Muscle layer of colon (tissue), 2 donors: Measurements from ENCODE around the gene CMSS1.

Experiments used
- H3K27ac ChIP-seq: one replicate; pipeline ENCODE4 v1.7.0; 2013; ENCODE audit warnings: low read depth, mild to moderate bottlenecking, low read length, moderate library complexity
- H3K27me3 ChIP-seq, 2 donors: one replicate each; pipeline ENCODE4 v1.7.0; 2013; ENCODE audit warnings: low read length in 2 of 2, mild to moderate bottlenecking in 2 of 2; ENCODE audit not compliant: insufficient read depth in 2 of 2, control insufficient read depth in 1 of 2
- H3K36me3 ChIP-seq: one replicate; pipeline ENCODE4 v1.7.0; 2013; ENCODE audit warnings: mild to moderate bottlenecking, low read length; ENCODE audit not compliant: insufficient read depth
- H3K4me1 ChIP-seq: one replicate; pipeline ENCODE4 v1.7.0; 2013; ENCODE audit warnings: mild to moderate bottlenecking, low read length; ENCODE audit not compliant: insufficient read depth
- H3K4me3 ChIP-seq, 2 donors: one replicate each; pipeline ENCODE4 v1.7.0; 2013; ENCODE audit warnings: low read length in 2 of 2, low read depth in 1 of 2, mild to moderate bottlenecking in 1 of 2, moderate library complexity in 1 of 2
- H3K9ac ChIP-seq: one replicate; pipeline ENCODE4 v1.7.0; 2013; ENCODE audit warnings: low read length
- H3K9me3 ChIP-seq: one replicate; pipeline ENCODE4 v1.7.0; 2013; ENCODE audit warnings: mild to moderate bottlenecking, low read length
- donor health status: abdominal sarcoma.
- donor health status: Adenocarcinoma of cecum.

Gene CMSS1

DNA sequence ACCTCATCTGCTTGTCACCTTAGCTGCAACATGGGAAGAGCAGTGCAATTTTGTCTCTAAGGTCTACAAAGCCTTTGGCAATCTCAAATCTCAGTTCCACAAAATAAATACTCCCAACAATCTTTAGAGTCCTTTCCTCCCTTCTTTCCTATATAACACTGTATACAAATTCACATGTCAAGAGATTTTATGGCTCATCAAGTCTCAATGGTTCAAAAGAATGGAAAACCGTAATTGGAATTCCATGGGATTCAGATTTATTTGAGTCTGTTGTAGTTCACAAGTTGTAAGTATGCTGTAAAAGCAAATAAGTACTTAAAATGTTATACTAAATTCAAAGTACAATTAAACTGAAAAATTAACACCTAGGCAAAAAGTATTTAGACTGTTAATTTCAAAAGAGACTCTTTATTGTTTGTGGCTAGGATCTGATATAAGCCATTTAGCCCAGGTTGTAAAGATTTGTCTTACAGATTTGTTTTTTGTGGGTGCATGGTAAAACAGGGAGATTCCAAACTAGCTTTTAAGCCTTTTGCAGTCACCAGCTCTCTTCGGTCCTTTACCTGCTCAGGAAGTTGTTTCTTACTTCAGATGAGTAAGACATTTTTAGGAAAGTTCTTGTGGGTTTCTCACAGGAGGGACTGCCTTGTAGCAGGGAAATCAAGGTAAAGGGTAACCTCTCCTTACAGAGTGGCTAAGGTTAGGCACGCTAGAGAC, 50.1 kb downstream of the CMSS1 start:
- no peaks in the 10 kb centered on the region for H3K9me3 ChIP-seq
- H3K36me3 ChIP-seq, result peaks cover 15% of the 10 kb centered on the region
- H3K27me3 ChIP-seq, result no peaks in the 10 kb centered on the region
- H3K4me1 ChIP-seq, result peaks cover 86% of the 10 kb centered on the region
- H3K27ac ChIP-seq, result peak overlapping the region; percentile 25
- no peak overlapping the region for H3K9ac ChIP-seq
- H3K4me3 ChIP-seq, result no peak overlapping the region

- H3K9me3 ChIP-seq, result no peaks in the 10 kb centered on the region
- no peak overlapping the region for H3K4me3 ChIP-seq
- H3K4me1 ChIP-seq, result peaks cover 84% of the 10 kb centered on the region
- peaks cover 10% of the 10 kb centered on the region for H3K36me3 ChIP-seq
- H3K27ac ChIP-seq, result peak overlapping the region; percentile 25
- no peak overlapping the region for H3K9ac ChIP-seq
- no peaks in the 10 kb centered on the region for H3K27me3 ChIP-seq
Observed at GRCh38 chr3:99868311-99868646, 50.6 kb downstream of the CMSS1 start.

GRCh38 chr3:99869621-99870020, 52.0 kb downstream of the CMSS1 start:
- peak overlapping the region; percentile 54 for H3K27ac ChIP-seq

GRCh38 chr3:99870712-99871111, 53.0 kb downstream of the CMSS1 start:
- no peaks in the 10 kb centered on the region for H3K9me3 ChIP-seq
- H3K4me3 ChIP-seq, result peak overlapping the region in 1 of 2 donors; percentile 24
- peaks cover 10% of the 10 kb centered on the region for H3K36me3 ChIP-seq
- no peaks in the 10 kb centered on the region for H3K27me3 ChIP-seq
- peak overlapping the region; percentile 40 for H3K27ac ChIP-seq
- no peak overlapping the region for H3K9ac ChIP-seq
- H3K4me1 ChIP-seq, result peaks cover 77% of the 10 kb centered on the region

More at GRCh38 chr3:99869621-99870020, 52.0 kb downstream of the CMSS1 start:
- H3K4me1 ChIP-seq, result peaks cover 84% of the 10 kb centered on the region
- H3K9ac ChIP-seq, result no peak overlapping the region
- H3K27me3 ChIP-seq, result no peaks in the 10 kb centered on the region
- H3K4me3 ChIP-seq, result peak overlapping the region in 1 of 2 donors; percentile 24
- H3K36me3 ChIP-seq, result peaks cover 10% of the 10 kb centered on the region
- H3K9me3 ChIP-seq, result no peaks in the 10 kb centered on the region

GRCh38 chr3:99871231-99872045, 53.8 kb downstream of the CMSS1 start:
- Histone ChIP-seq H3K4me3 (peak overlapping the region; percentile 33 to 86), H3K27me3 (no peaks in the 10 kb centered on the region), H3K4me1 (peaks cover 70% of the 10 kb centered on the region), H3K27ac (peak overlapping the region; percentile 40), H3K9ac (peak overlapping the region; percentile 85), H3K36me3 (peaks cover 10% of the 10 kb centered on the region), H3K9me3 (no peaks in the 10 kb centered on the region)

- H3K9ac ChIP-seq, result peak overlapping the region; percentile 85
- H3K27me3 ChIP-seq, result no peaks in the 10 kb centered on the region
- H3K27ac ChIP-seq, result peak overlapping the region; percentile 86
- H3K4me3 ChIP-seq, result peak overlapping the region; percentile 44 to 86
- H3K9me3 ChIP-seq, result no peaks in the 10 kb centered on the region
- peaks cover 10% of the 10 kb centered on the region for H3K36me3 ChIP-seq
- peaks cover 55% of the 10 kb centered on the region for H3K4me1 ChIP-seq
Observed at GRCh38 chr3:99872923-99873254, 55.2 kb downstream of the CMSS1 start.

GRCh38 chr3:99873269-99874102, 55.8 kb downstream of the CMSS1 start:
- H3K4me1 ChIP-seq, result peaks cover 49% of the 10 kb centered on the region

GRCh38 chr3:99874237-99875002, 56.8 kb downstream of the CMSS1 start:
- H3K36me3 ChIP-seq, result peaks cover 7% of the 10 kb centered on the region
- H3K27ac ChIP-seq, result peak overlapping the region; percentile 86
- no peaks in the 10 kb centered on the region for H3K9me3 ChIP-seq
- peak overlapping the region; percentile 30 to 86 for H3K4me3 ChIP-seq
- no peaks in the 10 kb centered on the region for H3K27me3 ChIP-seq
- peaks cover 40% of the 10 kb centered on the region for H3K4me1 ChIP-seq
- H3K9ac ChIP-seq, result peak overlapping the region; percentile 93

More at GRCh38 chr3:99873269-99874102, 55.8 kb downstream of the CMSS1 start:
- Histone ChIP-seq H3K27ac (peak overlapping the region; percentile 86), H3K4me3 (peak overlapping the region; percentile 44 to 86), H3K27me3 (no peaks in the 10 kb centered on the region), H3K9me3 (no peaks in the 10 kb centered on the region), H3K36me3 (peaks cover 10% of the 10 kb centered on the region), H3K9ac (peak overlapping the region; percentile 85)

DNA sequence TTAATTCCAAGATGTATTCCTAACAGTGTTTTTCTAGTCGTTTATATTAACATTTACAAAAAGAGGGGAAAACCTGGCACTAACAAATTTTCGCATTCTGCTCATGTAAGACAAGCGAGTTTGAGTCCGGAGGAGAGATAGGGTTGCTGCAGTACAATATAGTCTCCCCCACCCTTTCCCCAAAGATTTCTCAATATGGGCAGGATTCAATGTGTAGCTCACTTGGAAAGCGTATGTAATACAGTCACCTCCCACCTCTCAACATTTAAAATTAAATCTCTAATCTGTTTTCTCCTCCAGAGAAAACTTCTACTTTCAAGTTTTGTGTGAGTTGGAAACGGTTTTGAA, 57.9 kb downstream of the CMSS1 start:
- peaks cover 28% of the 10 kb centered on the region for H3K4me1 ChIP-seq
- H3K4me3 ChIP-seq, result peak overlapping the region; percentile 61 to 86
- H3K36me3 ChIP-seq, result peaks cover 1% of the 10 kb centered on the region
- no peaks in the 10 kb centered on the region for H3K27me3 ChIP-seq
- H3K9ac ChIP-seq, result peak overlapping the region; percentile 93
- H3K9me3 ChIP-seq, result no peaks in the 10 kb centered on the region
- peak overlapping the region; percentile 86 for H3K27ac ChIP-seq

GRCh38 chr3:99875929-99876841, 58.5 kb downstream of the CMSS1 start:
- peak overlapping the region; percentile 61 to 86 for H3K4me3 ChIP-seq
- no peaks in the 10 kb centered on the region for H3K27me3 ChIP-seq
- H3K36me3 ChIP-seq, result no peaks in the 10 kb centered on the region
- peaks cover 26% of the 10 kb centered on the region for H3K4me1 ChIP-seq
- no peaks in the 10 kb centered on the region for H3K9me3 ChIP-seq
- H3K27ac ChIP-seq, result peak overlapping the region; percentile 86
- peak overlapping the region; percentile 93 for H3K9ac ChIP-seq
